Measurements from ENCODE around the gene RND2. TPM values are rescaled to one million over a fixed set of nuclear protein-coding genes. Genes with fewer than 3 reads are reported as not detected.

The RND2 gene
- total and polyA plus RNA-seq, 2 of the 13 experiments (the other 11 are each of a cell fraction or from before 2014, with no cell fraction given): 0.05 to 0.11 TPM

GRCh38 chr17:43021741-43022512 lies 3.1 kb upstream of the RND2 start, which contains the start of gene VAT1 (continued):
- TF ChIP-seq ZNF34 (CRISPR knock-in tag; IDR thresholded peaks at IDR 0.05; ENCODE audit: borderline replicate concordance) (peak; percentile 40; the same call in 1 of the 2 replicates), ATF4 (CRISPR knock-in tag; IDR thresholded peaks at IDR 0.05) (no peak), ZNF326 (CRISPR knock-in tag; IDR thresholded peaks at IDR 0.05; ENCODE audit: borderline replicate concordance) (no peak), NFAT5 (CRISPR knock-in tag; IDR thresholded peaks at IDR 0.05) (peak; percentile 76), NCOA5 (CRISPR knock-in tag; IDR thresholded peaks at IDR 0.05) (no peak), ZNF331 (CRISPR knock-in tag; IDR thresholded peaks at IDR 0.05) (peak; percentile 68; the same call in 1 of the 2 replicates), SRF (IDR thresholded peaks at IDR 0.05; ENCODE audit: low read depth, low read length) (no peak), ARID4A (CRISPR knock-in tag; IDR thresholded peaks at IDR 0.05; ENCODE audit: borderline replicate concordance) (peak; percentile 97), HNRNPLL (IDR thresholded peaks at IDR 0.05; ENCODE audit: low read depth, low read length, poor library complexity, severe bottlenecking) (peak; percentile 87), ZNF552 (CRISPR knock-in tag; IDR thresholded peaks at IDR 0.05; ENCODE audit: borderline replicate concordance) (peak; percentile 57; the same call in 1 of the 2 replicates), ZNF839 (CRISPR knock-in tag; IDR thresholded peaks at IDR 0.05; ENCODE audit: borderline replicate concordance) (peak; percentile 39; the same call in 1 of the 2 replicates), PAWR (CRISPR knock-in tag; IDR thresholded peaks at IDR 0.05; ENCODE audit: borderline replicate concordance) (peak; percentile 66; the same call in 1 of the 2 replicates), ZNF234 (CRISPR knock-in tag; conservative IDR thresholded peaks at IDR 0.05) (no peak), HDAC2 (CRISPR knock-in tag; IDR thresholded peaks at IDR 0.05) (peak; percentile 43), TCF12 (IDR thresholded peaks at IDR 0.05) (no peak), TCF12 (CRISPR knock-in tag; IDR thresholded peaks at IDR 0.05) (no peak), AHR (CRISPR knock-in tag; IDR thresholded peaks at IDR 0.05) (0 out of 2 replicates have a peak, but pooled peaks have one; percentile 50)

All from HepG2 (cell line).